ENCODE data around the gene SNX20. TPM values are rescaled to one million over a fixed set of nuclear protein-coding genes. Genes with fewer than 3 reads are reported as not detected.
A peak's percentile ranks its signal among the peaks of the same experiment; 100 is the strongest.

Gene SNX20
- total RNA-seq, 4 donors from 2014 or later: 0.81 to 2.1 (median 1.2) TPM

- TF ChIP-seq POLR2A (IDR thresholded peaks at IDR 0.05): no peak
- TF ChIP-seq POLR2AphosphoS5 (IDR thresholded peaks at IDR 0.05): no peak
- TF ChIP-seq EP300 (IDR thresholded peaks at IDR 0.05): no peak
- TF ChIP-seq, protein P1, sequence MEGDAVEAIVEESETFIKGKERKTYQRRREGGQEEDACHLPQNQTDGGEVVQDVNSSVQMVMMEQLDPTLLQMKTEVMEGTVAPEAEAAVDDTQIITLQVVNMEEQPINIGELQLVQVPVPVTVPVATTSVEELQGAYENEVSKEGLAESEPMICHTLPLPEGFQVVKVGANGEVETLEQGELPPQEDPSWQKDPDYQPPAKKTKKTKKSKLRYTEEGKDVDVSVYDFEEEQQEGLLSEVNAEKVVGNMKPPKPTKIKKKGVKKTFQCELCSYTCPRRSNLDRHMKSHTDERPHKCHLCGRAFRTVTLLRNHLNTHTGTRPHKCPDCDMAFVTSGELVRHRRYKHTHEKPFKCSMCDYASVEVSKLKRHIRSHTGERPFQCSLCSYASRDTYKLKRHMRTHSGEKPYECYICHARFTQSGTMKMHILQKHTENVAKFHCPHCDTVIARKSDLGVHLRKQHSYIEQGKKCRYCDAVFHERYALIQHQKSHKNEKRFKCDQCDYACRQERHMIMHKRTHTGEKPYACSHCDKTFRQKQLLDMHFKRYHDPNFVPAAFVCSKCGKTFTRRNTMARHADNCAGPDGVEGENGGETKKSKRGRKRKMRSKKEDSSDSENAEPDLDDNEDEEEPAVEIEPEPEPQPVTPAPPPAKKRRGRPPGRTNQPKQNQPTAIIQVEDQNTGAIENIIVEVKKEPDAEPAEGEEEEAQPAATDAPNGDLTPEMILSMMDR (IDR thresholded peaks at IDR 0.05): no peak
- peaks cover 4% of the 10 kb centered on the region for H3K9me3 ChIP-seq
- 38% methylated on average over 4 of the region's 5 CpGs for WGBS
- peaks cover 27% of the 10 kb centered on the region for H3K4me1 ChIP-seq
- H3K27me3 ChIP-seq: no peaks in the 10 kb centered on the region
- H3K36me3 ChIP-seq: no peaks in the 10 kb centered on the region
- H3K27ac ChIP-seq: peak overlapping the region; percentile 35
- H3K4me3 ChIP-seq: no peak overlapping the region
- DNase-seq (ENCODE audit: low spot score in 2 of 2): no peak
Measured at GRCh38 chr16:50668368-50669008, 12.6 kb downstream of the SNX20 start.

GRCh38 chr16:50667497-50668367 lies 13.4 kb downstream of the SNX20 start:
- H3K27me3 ChIP-seq: no peaks in the 10 kb centered on the region
- H3K36me3 ChIP-seq: no peaks in the 10 kb centered on the region
- peak overlapping the region; percentile 34 for H3K27ac ChIP-seq
- no peak overlapping the region for H3K4me3 ChIP-seq
- TF ChIP-seq, protein P1 (IDR thresholded peaks at IDR 0.05): no peak
- TF ChIP-seq POLR2AphosphoS5 (IDR thresholded peaks at IDR 0.05) (no peak), EP300 (IDR thresholded peaks at IDR 0.05) (no peak), POLR2A (IDR thresholded peaks at IDR 0.05) (no peak)
- no peak for DNase-seq (ENCODE audit: low spot score in 2 of 2)
- peaks cover 27% of the 10 kb centered on the region for H3K4me1 ChIP-seq
- H3K9me3 ChIP-seq: peaks cover 4% of the 10 kb centered on the region
- WGBS: 89% methylated on average over 19 of the region's 21 CpGs

GRCh38 chr16:50666658-50667496 lies 14.2 kb downstream of the SNX20 start:
- TF ChIP-seq EP300 (IDR thresholded peaks at IDR 0.05) (no peak), POLR2AphosphoS5 (IDR thresholded peaks at IDR 0.05) (no peak), POLR2A (IDR thresholded peaks at IDR 0.05) (no peak)
- TF ChIP-seq, protein P1 (IDR thresholded peaks at IDR 0.05): no peak
- H3K27ac ChIP-seq: no peak overlapping the region
- H3K4me3 ChIP-seq: no peak overlapping the region
- H3K36me3 ChIP-seq: no peaks in the 10 kb centered on the region
- H3K4me1 ChIP-seq: peaks cover 27% of the 10 kb centered on the region
- DNase-seq (ENCODE audit: low spot score in 2 of 2): no peak
- 71% methylated on average over 9 of the region's 9 CpGs for WGBS
- no peaks in the 10 kb centered on the region for H3K27me3 ChIP-seq
- peaks cover under 1% of the 10 kb centered on the region for H3K9me3 ChIP-seq

DNA sequence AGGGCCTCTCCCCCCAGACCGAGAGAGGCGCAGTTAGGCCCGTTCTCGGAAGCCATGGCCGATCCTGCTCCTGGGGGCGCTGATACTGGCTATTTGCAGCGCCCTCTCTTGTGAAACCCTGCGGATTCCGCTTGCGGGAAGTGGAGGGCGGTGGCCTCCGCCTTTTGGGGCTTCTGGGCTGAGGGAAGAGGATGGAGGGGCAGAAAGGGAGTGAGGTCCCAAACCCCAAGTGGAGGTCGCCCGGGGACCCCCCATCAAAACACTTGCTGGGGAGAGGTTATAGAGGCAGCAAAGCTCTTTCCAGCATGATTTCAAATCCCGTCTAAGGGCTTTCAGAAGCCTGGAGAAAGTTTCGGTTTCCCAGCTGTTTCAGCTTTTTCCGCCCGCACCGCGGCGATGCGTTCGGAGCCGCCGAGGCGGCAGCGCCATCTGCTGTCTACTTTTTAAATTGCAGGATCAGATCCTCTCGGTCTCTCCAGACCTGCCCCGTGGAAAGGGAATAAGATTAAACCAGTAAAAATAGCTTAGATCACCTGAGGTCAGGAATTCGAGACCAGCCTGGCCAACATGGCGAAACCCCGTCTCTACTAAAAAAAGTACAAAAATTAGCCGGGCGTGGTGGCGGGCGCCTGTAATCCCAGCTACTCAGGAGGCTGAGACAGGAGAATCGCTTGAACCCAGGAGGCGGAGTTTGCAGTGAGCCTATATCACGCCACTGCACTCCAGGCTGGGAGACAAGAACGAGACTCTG lies 15.8 kb downstream of the SNX20 start:
- WGBS: 15% methylated on average over 38 of the region's 40 CpGs

More for the DNA sequence above, 15.8 kb downstream of the SNX20 start:
- H3K27ac ChIP-seq: no peak overlapping the region
- peaks cover 27% of the 10 kb centered on the region for H3K4me1 ChIP-seq
- no peaks in the 10 kb centered on the region for H3K9me3 ChIP-seq
- no peak for TF ChIP-seq POLR2AphosphoS5 (IDR thresholded peaks at IDR 0.05)
- TF ChIP-seq, protein P1 (IDR thresholded peaks at IDR 0.05): peak; percentile 74 to 88
- no peaks in the 10 kb centered on the region for H3K36me3 ChIP-seq
- H3K4me3 ChIP-seq: peak overlapping the region; percentile 52
- H3K27me3 ChIP-seq: no peaks in the 10 kb centered on the region
- DNase-seq (ENCODE audit: low spot score in 2 of 2): peak in 1 of 2 donors; percentile 82

All from suprapubic skin (tissue), 4 donors.